ENCODE measurements around the gene DNAAF5. TPM values are rescaled to one million over a fixed set of nuclear protein-coding genes. Genes with fewer than 3 reads are reported as not detected.
A peak's percentile ranks its signal among the peaks of the same experiment; 100 is the strongest.
"Not testable (repeated sequence)": the region's sequence is repeated elsewhere in the genome, so short reads cannot be mapped to it uniquely, and the experiment has no call there.

Gene DNAAF5
- total RNA-seq, 6 experiments from 2014 or later = 25.4 to 33.0 (median 27.5) TPM

- no peak overlapping the region for H3K4me3 Mint-ChIP-seq
- H3K36me3 Mint-ChIP-seq (ENCODE audit: low read depth) = no peaks in the 10 kb centered on the region
- TF ChIP-seq, protein P1, sequence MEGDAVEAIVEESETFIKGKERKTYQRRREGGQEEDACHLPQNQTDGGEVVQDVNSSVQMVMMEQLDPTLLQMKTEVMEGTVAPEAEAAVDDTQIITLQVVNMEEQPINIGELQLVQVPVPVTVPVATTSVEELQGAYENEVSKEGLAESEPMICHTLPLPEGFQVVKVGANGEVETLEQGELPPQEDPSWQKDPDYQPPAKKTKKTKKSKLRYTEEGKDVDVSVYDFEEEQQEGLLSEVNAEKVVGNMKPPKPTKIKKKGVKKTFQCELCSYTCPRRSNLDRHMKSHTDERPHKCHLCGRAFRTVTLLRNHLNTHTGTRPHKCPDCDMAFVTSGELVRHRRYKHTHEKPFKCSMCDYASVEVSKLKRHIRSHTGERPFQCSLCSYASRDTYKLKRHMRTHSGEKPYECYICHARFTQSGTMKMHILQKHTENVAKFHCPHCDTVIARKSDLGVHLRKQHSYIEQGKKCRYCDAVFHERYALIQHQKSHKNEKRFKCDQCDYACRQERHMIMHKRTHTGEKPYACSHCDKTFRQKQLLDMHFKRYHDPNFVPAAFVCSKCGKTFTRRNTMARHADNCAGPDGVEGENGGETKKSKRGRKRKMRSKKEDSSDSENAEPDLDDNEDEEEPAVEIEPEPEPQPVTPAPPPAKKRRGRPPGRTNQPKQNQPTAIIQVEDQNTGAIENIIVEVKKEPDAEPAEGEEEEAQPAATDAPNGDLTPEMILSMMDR (IDR thresholded peaks at IDR 0.05) = no peak
- H3K9me3 Mint-ChIP-seq = no peaks in the 10 kb centered on the region
- H3K4me1 Mint-ChIP-seq (ENCODE audit: low read depth) = no peaks in the 10 kb centered on the region; the same call in 1 of the 2 replicates
- DNase-seq = no peak
- H3K27me3 Mint-ChIP-seq (ENCODE audit: insufficient read depth) = peaks cover 2% of the 10 kb centered on the region; the same call in 1 of the 2 replicates
- no peak overlapping the region for H3K27ac Mint-ChIP-seq
Measured at GRCh38 chr7:803243-803635, 76.7 kb downstream of the DNAAF5 start.

DNA sequence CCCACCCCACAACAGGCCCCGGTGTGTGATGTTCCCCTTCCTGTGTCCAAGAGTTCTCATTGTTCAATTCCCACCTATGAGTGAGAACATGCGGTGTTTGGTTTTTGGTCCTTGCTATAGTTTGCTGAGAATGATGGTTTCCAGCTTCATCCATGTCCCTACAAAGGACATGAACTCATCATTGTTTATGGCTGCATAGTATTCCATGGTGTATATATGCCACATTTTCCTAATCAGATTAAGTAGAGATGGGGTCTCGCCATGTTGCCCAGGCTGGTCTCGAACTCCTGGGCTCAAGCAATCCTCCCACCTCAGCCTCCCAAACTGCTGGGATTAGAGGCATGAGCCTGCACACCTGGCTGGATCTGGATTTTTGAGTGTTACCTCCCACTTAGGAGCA lies 77.3 kb downstream of the DNAAF5 start:
- not testable (repeated sequence) for H3K4me3 Mint-ChIP-seq; H3K27ac Mint-ChIP-seq; H3K27me3 Mint-ChIP-seq (ENCODE audit: insufficient read depth); H3K36me3 Mint-ChIP-seq (ENCODE audit: low read depth); DNase-seq; H3K4me1 Mint-ChIP-seq (ENCODE audit: low read depth); H3K9me3 Mint-ChIP-seq

GRCh38 chr7:805261-805660 lies 78.8 kb downstream of the DNAAF5 start:
- peaks cover 2% of the 10 kb centered on the region; the same call in 1 of the 2 replicates for H3K27me3 Mint-ChIP-seq (ENCODE audit: insufficient read depth)
- no peaks in the 10 kb centered on the region for H3K9me3 Mint-ChIP-seq
- H3K27ac Mint-ChIP-seq = no peak overlapping the region
- no peak for DNase-seq
- H3K4me1 Mint-ChIP-seq (ENCODE audit: low read depth) = no peaks in the 10 kb centered on the region; the same call in 1 of the 2 replicates
- TF ChIP-seq, protein P1 (IDR thresholded peaks at IDR 0.05) = no peak
- no peaks in the 10 kb centered on the region for H3K36me3 Mint-ChIP-seq (ENCODE audit: low read depth)
- H3K4me3 Mint-ChIP-seq = no peak overlapping the region

- no peak for DNase-seq
- Mint-ChIP-seq H3K27ac (peak overlapping the region; percentile 64), H3K27me3 (ENCODE audit: insufficient read depth) (peaks cover 5% of the 10 kb centered on the region), H3K36me3 (ENCODE audit: low read depth) (peaks cover 23% of the 10 kb centered on the region), H3K4me3 (peak overlapping the region; percentile 81), H3K9me3 (peaks cover 4% of the 10 kb centered on the region; the same call in 1 of the 2 replicates), H3K4me1 (ENCODE audit: low read depth) (peaks cover 59% of the 10 kb centered on the region)
- TF ChIP-seq, protein P1 (IDR thresholded peaks at IDR 0.05) = no peak
Measured at GRCh38 chr7:815284-816216, 89.1 kb downstream of the DNAAF5 start.

GRCh38 chr7:816300-816750 lies 89.8 kb downstream of the DNAAF5 start:
- H3K27me3 Mint-ChIP-seq (ENCODE audit: insufficient read depth) = peaks cover 5% of the 10 kb centered on the region
- H3K9me3 Mint-ChIP-seq = peaks cover 4% of the 10 kb centered on the region; the same call in 1 of the 2 replicates
- TF ChIP-seq, protein P1 (IDR thresholded peaks at IDR 0.05) = no peak
- DNase-seq = peak; percentile 96
- peaks cover 67% of the 10 kb centered on the region for H3K4me1 Mint-ChIP-seq (ENCODE audit: low read depth)
- peak overlapping the region; percentile 81 for H3K4me3 Mint-ChIP-seq
- H3K27ac Mint-ChIP-seq = no peak overlapping the region; the same call in 1 of the 2 replicates
- H3K36me3 Mint-ChIP-seq (ENCODE audit: low read depth) = peaks cover 27% of the 10 kb centered on the region
